Esophagus squamous epithelium (tissue), 4 donors: ENCODE results near the gene FAM241B.

Experiments
- CTCF ChIP-seq, 6 experiments: fragments of 450-650 bp in 4 of 6; fragments of 200-600 bp in 2 of 6; sonication (generic) in 2 of 6; IDR thresholded peaks; one replicate each; pipeline ENCODE4 v1.5.1; 2016 to 2019; ENCODE audit warnings: antibody characterized with exemption in 6 of 6, mild to moderate bottlenecking in 4 of 6, moderate library complexity in 4 of 6
- POLR2A ChIP-seq, 4 donors: fragments of 450-650 bp; IDR thresholded peaks; one replicate each; pipeline ENCODE4 v1.6.1; 2017; ENCODE audit warnings: antibody characterized with exemption in 4 of 4, mild to moderate bottlenecking in 4 of 4, moderate library complexity in 3 of 4

GRCh38 chr10:69682955-69683474, 53.0 kb downstream of the FAM241B start:
- TF ChIP-seq CTCF (IDR thresholded peaks at IDR 0.05) (no peak), POLR2A (IDR thresholded peaks at IDR 0.05) (no peak)
